Measurements from ENCODE around the gene GIT2.
A peak's percentile ranks its signal among the peaks of the same experiment; 100 is the strongest.

GIT2 gene

GRCh38 chr12:110028323-110028722, 32.2 kb upstream of the GIT2 start:
- TF ChIP-seq OSR1 (CRISPR knock-in tag; IDR thresholded peaks at IDR 0.05) (no peak), PPARA (CRISPR knock-in tag; IDR thresholded peaks at IDR 0.05; ENCODE audit: borderline replicate concordance) (no peak), CREB5 (CRISPR knock-in tag; IDR thresholded peaks at IDR 0.05; ENCODE audit: low read depth) (no peak), BACH2 (CRISPR knock-in tag; IDR thresholded peaks at IDR 0.05; ENCODE audit: borderline replicate concordance) (no peak), ZNF70 (CRISPR knock-in tag; IDR thresholded peaks at IDR 0.05) (no peak), TSHZ2 (CRISPR knock-in tag; IDR thresholded peaks at IDR 0.05) (no peak), TOX (CRISPR knock-in tag; IDR thresholded peaks at IDR 0.05; ENCODE audit: borderline replicate concordance) (no peak), PATZ1 (CRISPR knock-in tag; IDR thresholded peaks at IDR 0.05; ENCODE audit: borderline replicate concordance) (no peak)
- ATAC-seq: no peak

- TF ChIP-seq BACH2 (CRISPR knock-in tag; IDR thresholded peaks at IDR 0.05; ENCODE audit: borderline replicate concordance) (no peak), ARNTL (CRISPR knock-in tag; IDR thresholded peaks at IDR 0.05; ENCODE audit: borderline replicate concordance, low read depth) (no peak), ZNF8 (CRISPR knock-in tag; IDR thresholded peaks at IDR 0.05) (no peak), TOX (CRISPR knock-in tag; IDR thresholded peaks at IDR 0.05; ENCODE audit: borderline replicate concordance) (no peak), CSDC2 (CRISPR knock-in tag; IDR thresholded peaks at IDR 0.05) (no peak), PPARA (CRISPR knock-in tag; IDR thresholded peaks at IDR 0.05; ENCODE audit: borderline replicate concordance) (no peak), ZFP3 (CRISPR knock-in tag; IDR thresholded peaks at IDR 0.05) (no peak), RARB (CRISPR knock-in tag; IDR thresholded peaks at IDR 0.05) (no peak), ZNF70 (CRISPR knock-in tag; IDR thresholded peaks at IDR 0.05) (no peak), SNAI2 (CRISPR knock-in tag; IDR thresholded peaks at IDR 0.05) (no peak), CSRNP3 (CRISPR knock-in tag; IDR thresholded peaks at IDR 0.05) (no peak), CREB5 (CRISPR knock-in tag; IDR thresholded peaks at IDR 0.05; ENCODE audit: low read depth) (no peak), ZFP30 (CRISPR knock-in tag; IDR thresholded peaks at IDR 0.05) (no peak)
- ATAC-seq: peak; percentile 11
Measured at GRCh38 chr12:110024051-110024450, 27.9 kb upstream of the GIT2 start.

- TF ChIP-seq RARB (CRISPR knock-in tag; IDR thresholded peaks at IDR 0.05) (no peak), TCF4 (CRISPR knock-in tag; IDR thresholded peaks at IDR 0.05; ENCODE audit: borderline replicate concordance) (no peak), GLIS3 (CRISPR knock-in tag; IDR thresholded peaks at IDR 0.05) (no peak), ISL1 (CRISPR knock-in tag; IDR thresholded peaks at IDR 0.05) (no peak), ZNF8 (CRISPR knock-in tag; IDR thresholded peaks at IDR 0.05) (no peak), PATZ1 (CRISPR knock-in tag; IDR thresholded peaks at IDR 0.05; ENCODE audit: borderline replicate concordance) (no peak), CSRNP3 (CRISPR knock-in tag; IDR thresholded peaks at IDR 0.05) (no peak), ESRRG (CRISPR knock-in tag; IDR thresholded peaks at IDR 0.05) (no peak), ARNTL (CRISPR knock-in tag; IDR thresholded peaks at IDR 0.05; ENCODE audit: borderline replicate concordance, low read depth) (no peak)
Measured at GRCh38 chr12:110023059-110023980, 27.2 kb upstream of the GIT2 start.

More at GRCh38 chr12:110023059-110023980, 27.2 kb upstream of the GIT2 start:
- ATAC-seq: peak; percentile 23

Data from SK-N-SH treated with all-trans-retinoic acid at 6 μM for 48 hours (cell line).